Ovary (tissue), 3 donors: ENCODE results near the gene IGFBP6.

Experiments
- CTCF ChIP-seq, 3 donors: fragments of 450-650 bp in 2 of 3; fragments of 200-600 bp in 1 of 3; IDR thresholded peaks; one replicate each; pipeline versions ENCODE4 v1.5.1 to v1.8.0; 2016 to 2022; ENCODE audit warnings: antibody characterized with exemption in 3 of 3, mild to moderate bottlenecking in 1 of 3
- EP300 ChIP-seq: sonication (generic); formaldehyde crosslinking; IDR thresholded peaks from one replicate; pipeline ENCODE4 v1.6.1; 2017; ENCODE audit warnings: antibody characterized with exemption
- donor health status: DM: no; HTN: no; CAD: no.

DNA sequence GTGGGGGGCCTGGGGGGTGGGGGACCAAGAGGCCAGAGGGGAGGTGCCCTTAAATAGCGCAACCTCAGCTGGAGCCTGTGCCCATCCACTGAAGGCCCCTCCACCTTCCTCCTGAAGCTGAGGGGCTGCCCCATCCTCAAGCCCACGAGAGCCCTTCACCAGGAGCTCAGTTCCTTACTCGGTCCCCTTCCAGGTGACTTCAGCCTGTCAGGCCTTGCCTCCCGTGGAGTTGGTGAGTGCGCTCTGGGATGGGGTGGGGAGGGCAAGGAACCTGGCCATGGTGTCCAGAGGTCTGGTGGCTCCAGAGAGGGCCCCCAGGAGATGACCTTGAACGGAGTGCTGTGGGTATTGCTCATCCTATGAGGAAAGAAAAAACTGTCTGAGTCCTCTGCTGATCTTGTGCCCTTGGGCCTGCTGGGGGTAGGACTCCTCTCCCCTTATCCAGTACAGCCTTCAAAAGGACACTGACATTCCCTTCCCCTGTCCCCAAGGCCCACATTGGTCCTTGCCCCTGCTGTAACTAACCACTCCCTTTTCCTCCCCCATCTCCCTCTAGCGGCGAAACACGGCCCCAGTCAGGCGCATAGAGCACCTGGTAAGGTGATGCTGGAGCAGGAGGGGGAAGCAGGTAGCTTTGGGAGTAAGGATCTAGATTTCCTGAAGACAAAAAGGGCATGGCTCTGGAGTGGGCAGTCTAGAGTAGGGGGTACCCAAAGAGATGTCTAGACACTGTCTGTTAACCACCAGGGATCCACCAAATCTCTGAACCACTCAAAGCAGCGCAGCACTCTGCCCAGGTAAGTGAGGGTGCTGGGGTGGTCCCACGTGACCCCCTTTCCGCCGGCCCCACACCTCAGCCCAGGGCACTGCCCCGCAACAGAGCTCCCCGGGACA lies 44.0 kb upstream of the IGFBP6 start:
- TF ChIP-seq CTCF (IDR thresholded peaks at IDR 0.05) (peak; percentile 9 to 66 (median 50)), EP300 (no peak)
